Gastroesophageal sphincter (tissue), 3 donors: ENCODE data around the gene ETV3L.

ENCODE experiments used
- CTCF ChIP-seq, 4 experiments: fragments of 200-600 bp in 2 of 4; fragments of 450-650 bp in 2 of 4; sonication (generic) in 1 of 4; IDR thresholded peaks; one replicate each; pipeline ENCODE4 v1.5.1; 2017 to 2019; ENCODE audit warnings: antibody characterized with exemption in 4 of 4, mild to moderate bottlenecking in 2 of 4, moderate library complexity in 2 of 4
- POLR2A ChIP-seq, 2 donors: fragments of 450-650 bp; IDR thresholded peaks; one replicate each; pipeline ENCODE4 v1.6.1; 2017; ENCODE audit warnings: antibody characterized with exemption in 2 of 2, mild to moderate bottlenecking in 2 of 2, moderate library complexity in 1 of 2
- POLR2AphosphoS5 ChIP-seq: sonication (generic); formaldehyde crosslinking; IDR thresholded peaks from one replicate; pipeline ENCODE4 v1.6.1; 2017; ENCODE audit warnings: antibody characterized with exemption

GRCh38 chr1:157139052-157139715 lies 39.6 kb upstream of the ETV3L start:
- no peak for TF ChIP-seq CTCF (IDR thresholded peaks at IDR 0.05)
- no peak for TF ChIP-seq POLR2A (IDR thresholded peaks at IDR 0.05)
- no peak for TF ChIP-seq POLR2AphosphoS5
